ENCODE results near the gene GINS1.

DNA sequence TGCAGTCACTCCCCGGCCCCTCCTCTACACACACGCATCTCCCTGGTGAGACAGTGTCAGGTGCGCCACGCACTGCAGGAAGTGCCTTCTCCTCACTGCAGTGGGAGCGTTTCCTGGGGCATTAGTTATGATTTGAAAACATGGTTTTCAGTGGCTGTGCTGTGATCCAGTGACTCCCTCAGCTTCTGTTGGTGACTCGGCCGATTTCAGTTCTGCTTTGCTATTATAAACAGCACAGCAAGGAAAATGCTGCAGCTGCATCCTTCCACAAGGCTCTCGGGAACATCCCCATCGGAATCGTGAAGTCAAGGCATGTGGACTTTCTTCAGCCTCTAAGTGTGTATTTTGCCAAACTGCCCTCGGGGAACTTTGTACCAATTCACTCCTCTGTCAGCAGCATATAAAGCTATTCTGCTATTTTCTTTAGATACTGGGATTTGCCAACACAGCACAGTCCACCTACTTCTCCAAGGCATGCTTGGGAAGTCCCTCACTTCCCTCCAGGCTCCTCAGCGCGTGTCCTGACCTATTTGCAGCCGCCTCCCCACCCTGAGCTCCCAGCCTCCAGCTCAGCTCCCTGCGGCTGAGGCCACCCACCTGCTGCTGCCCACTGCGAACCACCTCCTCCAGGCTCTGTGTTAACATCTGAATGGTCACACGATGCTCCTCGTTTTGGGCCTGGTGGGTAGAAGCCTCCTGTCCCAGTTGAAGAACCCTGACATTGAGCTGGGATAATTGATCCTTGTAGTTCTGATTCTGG, 54.5 kb downstream of the GINS1 start:
- no peak for TF ChIP-seq EZH2 (IDR thresholded peaks at IDR 0.05; ENCODE audit: low read depth, unreplicated experiment)
- TF ChIP-seq, protein P1, sequence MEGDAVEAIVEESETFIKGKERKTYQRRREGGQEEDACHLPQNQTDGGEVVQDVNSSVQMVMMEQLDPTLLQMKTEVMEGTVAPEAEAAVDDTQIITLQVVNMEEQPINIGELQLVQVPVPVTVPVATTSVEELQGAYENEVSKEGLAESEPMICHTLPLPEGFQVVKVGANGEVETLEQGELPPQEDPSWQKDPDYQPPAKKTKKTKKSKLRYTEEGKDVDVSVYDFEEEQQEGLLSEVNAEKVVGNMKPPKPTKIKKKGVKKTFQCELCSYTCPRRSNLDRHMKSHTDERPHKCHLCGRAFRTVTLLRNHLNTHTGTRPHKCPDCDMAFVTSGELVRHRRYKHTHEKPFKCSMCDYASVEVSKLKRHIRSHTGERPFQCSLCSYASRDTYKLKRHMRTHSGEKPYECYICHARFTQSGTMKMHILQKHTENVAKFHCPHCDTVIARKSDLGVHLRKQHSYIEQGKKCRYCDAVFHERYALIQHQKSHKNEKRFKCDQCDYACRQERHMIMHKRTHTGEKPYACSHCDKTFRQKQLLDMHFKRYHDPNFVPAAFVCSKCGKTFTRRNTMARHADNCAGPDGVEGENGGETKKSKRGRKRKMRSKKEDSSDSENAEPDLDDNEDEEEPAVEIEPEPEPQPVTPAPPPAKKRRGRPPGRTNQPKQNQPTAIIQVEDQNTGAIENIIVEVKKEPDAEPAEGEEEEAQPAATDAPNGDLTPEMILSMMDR (conservative IDR thresholded peaks at IDR 0.05; ENCODE audit: low read depth in 2 of 2): no peak
